Right cardiac atrium (tissue), 5 donors: ENCODE data around the gene RBP3. TPM values are rescaled to one million over a fixed set of nuclear protein-coding genes. Genes with fewer than 3 reads are reported as not detected.
A peak's percentile ranks its signal among the peaks of the same experiment; 100 is the strongest.

Experiments used
- ATAC-seq, 2 donors: fragments of 200-7000 bp; cut with Tn5 transposase; one replicate each; pipeline versions ENCODE4 v1.8.0 to v1.9.1; 2020; ENCODE audit warnings: moderate library complexity in 2 of 2, mild to moderate bottlenecking in 1 of 2
- DNase-seq, 3 donors: peaks; one replicate each; pipeline ENCODE4 v3.0.0-alpha.2; 2020
- H3K27ac ChIP-seq: one replicate; pipeline ENCODE4 v1.5.1; 2013; ENCODE audit warnings: mild to moderate bottlenecking, low read length, control low read depth, moderate library complexity
- H3K27me3 ChIP-seq: one replicate; pipeline ENCODE4 v1.6.1; 2013; ENCODE audit not compliant: control insufficient read depth, insufficient read depth
- H3K4me1 ChIP-seq: one replicate; pipeline ENCODE4 v1.6.1; 2013; ENCODE audit warnings: low read length; ENCODE audit not compliant: control insufficient read depth, insufficient read depth
- H3K4me3 ChIP-seq: one replicate; pipeline ENCODE4 v1.5.1; 2013; ENCODE audit warnings: low read length, control low read depth
- H3K9me3 ChIP-seq: one replicate; pipeline ENCODE4 v1.6.1; 2013; ENCODE audit warnings: low read length; ENCODE audit not compliant: control insufficient read depth
- WGBS: extraction: QIAGEN DNeasy Blood & Tissue Kit; methylation state at CpG from one replicate; pipeline ENCODE4 v1.1.7; 2013; 5-methylcytosine and 5-hydroxymethylcytosine counted together
- intact Hi-C, 4 donors: fragments of 100-400 bp; cut with DNase I; formaldehyde crosslinking; loops; one replicate each; pipeline versions ENCODE4 v1.11.0 to v1.14.0; 2022 to 2023
- polyA plus RNA-seq: library from polyadenylated mRNA; stranded (reverse); fragments of 200-250 nt; gene quantifications from one replicate; pipeline ENCODE4 v1.2.3, GENCODE V29; 2013
- total RNA-seq, 4 donors: library from RNA; stranded (reverse); fragmentation: NEBNext Ultra II Directional; extraction: Animal tissue kit (Norgen Biotek cat#: 25700); gene quantifications; one replicate each; pipeline ENCODE4 v1.2.1, GENCODE V29; 2021
- donor health status: healthy with polysubstance abuse.
- donor health status: DM: no; HTN: yes; CAD: no.
- donor health status: DM: no; HTN: no; CAD: no.
- donor health status: DM: no; HTN: yes; CAD: no; lungs with severe emphysema.
- donor health status: DM: yes; HTN: yes; CAD: no.

RBP3 gene
- total and polyA plus RNA-seq, 5 donors = not detected

DNA sequence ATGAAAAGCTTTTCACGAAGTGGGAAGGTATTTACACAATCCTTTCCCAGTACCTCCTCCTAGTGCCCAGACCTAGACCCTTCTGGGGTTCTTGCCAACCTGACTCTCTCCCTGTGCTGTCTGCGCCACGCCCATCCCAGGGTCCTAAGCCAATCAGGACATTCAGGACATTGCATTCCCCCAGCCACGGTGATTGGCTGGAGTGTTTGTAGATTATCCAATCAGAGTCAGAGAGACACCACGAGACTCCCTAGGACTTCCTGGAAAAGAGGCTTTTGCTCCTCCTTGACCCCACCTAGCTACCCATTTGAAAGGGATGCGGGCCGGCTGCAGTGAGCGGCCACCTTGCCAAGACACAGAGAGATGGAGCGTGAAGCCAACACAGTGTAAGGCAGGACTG is 29.5 kb upstream of the RBP3 start:
- Histone ChIP-seq H3K27ac (no peak overlapping the region), H3K4me1 (no peaks in the 10 kb centered on the region), H3K4me3 (no peak overlapping the region), H3K27me3 (no peaks in the 10 kb centered on the region), H3K9me3 (no peaks in the 10 kb centered on the region)
- no peak for ATAC-seq
- no peak for DNase-seq
- intact Hi-C loops = no loop called here
- 54% methylated on average over 9 of the region's 9 CpGs for WGBS

DNA sequence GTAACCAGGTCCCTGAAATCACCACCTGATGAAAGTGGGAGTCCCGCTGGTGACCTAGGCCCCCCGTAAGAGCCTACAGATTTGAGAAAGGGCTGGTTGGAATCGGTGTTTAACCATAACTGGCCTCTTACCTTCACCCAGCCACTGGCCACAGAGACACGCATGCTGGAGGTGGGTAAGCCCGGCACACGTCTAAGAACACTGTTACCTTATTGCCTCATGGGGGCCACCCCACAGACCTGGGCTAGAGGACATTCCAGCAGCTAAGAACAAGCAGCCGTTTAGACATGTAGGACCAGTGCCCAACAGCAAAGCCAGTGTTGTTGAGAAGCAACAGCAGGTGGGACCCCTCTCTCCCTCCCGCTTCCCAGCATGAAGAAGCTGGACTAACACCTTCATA is 28.4 kb upstream of the RBP3 start:
- no peaks in the 10 kb centered on the region for H3K9me3 ChIP-seq
- no peaks in the 10 kb centered on the region for H3K27me3 ChIP-seq
- H3K27ac ChIP-seq = no peak overlapping the region
- WGBS = 88% methylated on average over 8 of the region's 8 CpGs
- no peaks in the 10 kb centered on the region for H3K4me1 ChIP-seq
- intact Hi-C loops = no loop called here
- DNase-seq (no peak), ATAC-seq (no peak)
- no peak overlapping the region for H3K4me3 ChIP-seq

DNA sequence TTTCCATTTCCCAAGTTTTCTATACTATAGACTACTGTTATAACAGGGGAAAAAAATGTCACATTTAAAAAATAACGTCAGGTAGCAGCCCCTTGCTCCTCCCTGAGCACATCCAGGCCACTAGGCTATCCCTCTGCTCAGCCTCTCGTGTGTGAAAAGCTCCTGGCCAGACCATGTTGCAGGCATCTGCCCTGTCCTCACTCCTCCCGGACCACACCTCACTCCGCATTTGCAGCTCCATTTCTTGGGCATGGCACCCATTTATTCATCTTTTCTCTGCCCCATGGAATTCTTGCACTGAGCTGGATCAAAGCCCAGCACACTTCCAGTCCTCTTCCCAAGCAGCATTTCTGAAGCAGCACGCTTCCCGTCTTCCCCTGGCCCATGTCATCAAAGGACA is 27.4 kb upstream of the RBP3 start:
- intact Hi-C loops = no loop called here
- no peaks in the 10 kb centered on the region for H3K9me3 ChIP-seq
- DNase-seq (no peak), ATAC-seq (no peak)
- no peaks in the 10 kb centered on the region for H3K4me1 ChIP-seq
- H3K4me3 ChIP-seq = no peak overlapping the region
- H3K27me3 ChIP-seq = no peaks in the 10 kb centered on the region
- no peak overlapping the region for H3K27ac ChIP-seq
- WGBS = 46% methylated on average over 6 of the region's 6 CpGs

DNA sequence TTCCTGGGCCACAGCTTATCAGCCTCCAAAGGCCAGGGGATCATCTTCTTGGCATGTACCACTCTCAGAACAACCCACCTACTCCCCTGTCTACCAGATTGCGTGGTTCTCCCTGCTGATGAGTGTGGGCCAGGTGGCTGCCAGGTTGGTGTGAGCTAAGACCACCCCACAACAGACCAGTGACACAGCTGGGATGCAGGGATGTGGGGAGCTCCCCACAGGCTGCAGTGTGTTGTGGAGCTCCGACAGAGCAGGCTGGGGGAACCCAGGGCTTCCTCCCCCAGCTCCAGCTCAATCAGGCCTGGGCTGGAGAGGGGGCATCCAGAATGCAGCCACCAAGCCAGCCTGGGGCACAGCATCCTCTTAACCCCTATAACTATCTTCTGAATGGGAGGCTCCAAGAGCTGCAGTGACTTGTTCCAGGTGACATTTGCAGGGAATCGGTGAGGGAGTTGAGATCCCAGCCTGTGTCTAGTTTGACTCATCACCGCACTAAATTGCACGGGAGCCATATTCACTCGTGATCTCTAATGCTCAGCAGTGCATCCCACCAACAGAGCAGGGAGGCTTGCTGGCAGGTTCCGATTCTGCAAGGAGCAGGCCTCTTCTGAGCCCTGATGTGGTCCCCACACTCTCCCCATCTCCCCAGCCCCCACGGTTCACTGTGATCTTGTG is 26.5 kb upstream of the RBP3 start:
- WGBS = 65% methylated on average over 8 of the region's 8 CpGs
- no peak for DNase-seq
- Histone ChIP-seq H3K4me1 (no peaks in the 10 kb centered on the region), H3K9me3 (no peaks in the 10 kb centered on the region), H3K4me3 (no peak overlapping the region), H3K27me3 (no peaks in the 10 kb centered on the region), H3K27ac (no peak overlapping the region)
- intact Hi-C loops = no loop called here
- peak in 1 of 2 donors; percentile 9 for ATAC-seq

DNA sequence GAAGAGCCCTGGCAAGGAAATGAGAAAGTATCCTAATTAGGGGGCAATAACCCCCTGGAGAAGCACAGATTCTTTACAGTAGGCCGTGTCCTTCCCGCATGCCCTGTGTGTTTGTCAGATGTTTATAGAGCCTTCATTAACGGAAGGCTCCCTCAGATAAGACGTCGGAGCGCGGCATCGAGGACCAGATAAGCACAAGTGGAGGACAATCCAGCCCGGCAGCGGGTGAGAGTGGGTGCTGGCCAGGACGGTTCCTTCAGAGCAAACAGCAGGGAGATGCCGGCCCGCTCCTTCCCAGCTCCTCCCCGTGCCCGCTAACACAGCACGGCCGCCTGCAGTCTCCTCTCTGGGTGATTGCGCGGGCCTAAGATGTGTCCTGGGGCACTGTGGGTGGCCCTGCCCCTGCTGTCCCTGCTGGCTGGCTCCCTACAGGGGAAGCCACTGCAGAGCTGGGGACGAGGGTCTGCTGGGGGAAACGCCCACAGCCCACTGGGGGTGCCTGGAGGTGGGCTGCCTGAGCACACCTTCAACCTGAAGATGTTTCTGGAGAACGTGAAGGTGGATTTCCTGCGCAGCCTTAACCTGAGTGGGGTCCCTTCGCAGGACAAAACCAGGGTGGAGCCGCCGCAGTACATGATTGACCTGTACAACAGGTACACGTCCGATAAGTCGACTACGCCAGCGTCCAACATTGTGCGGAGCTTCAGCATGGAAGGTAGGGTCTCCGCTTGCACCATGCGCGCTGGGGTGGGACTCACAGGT is 25.7 kb upstream of the RBP3 start, which contains the start of gene GDF2:
Gene GDF2 (plus strand): TSS at position 155 of the 762 bp plus-strand sequence. CDS start 215 bp downstream, at position 370.
- Histone ChIP-seq H3K27ac (no peak within 1 kb of the TSS), H3K4me1 (no peaks in the 10 kb centered on the region), H3K27me3 (no peaks in the 10 kb centered on the region), H3K4me3 (no peak within 1 kb of the TSS), H3K9me3 (no peaks in the 10 kb centered on the region)
- ATAC-seq = peak in 1 of 2 donors; percentile 9
- no peak for DNase-seq
- intact Hi-C loops = no loop called here
- 60% methylated on average over 35 of the region's 35 CpGs for WGBS

DNA sequence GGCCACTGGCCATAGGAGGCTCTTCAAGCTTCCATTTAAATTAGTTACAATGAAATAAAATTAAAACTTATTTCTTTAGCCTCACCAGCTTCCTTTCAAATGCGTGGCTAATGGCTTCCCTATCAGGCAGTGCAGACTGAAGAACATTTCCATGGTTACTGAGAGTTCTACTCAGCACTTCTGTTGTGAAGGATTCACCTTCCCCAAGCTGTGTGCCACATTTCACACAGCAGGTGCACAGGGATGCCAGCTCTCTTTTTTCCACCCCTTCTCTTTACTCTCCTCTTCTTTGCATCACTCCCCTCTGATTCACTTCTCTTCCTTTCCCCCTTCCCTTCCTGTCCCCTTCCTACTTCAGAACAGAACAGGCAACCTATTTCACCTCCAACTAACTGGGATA is 25.1 kb upstream of the RBP3 start:
- 65% methylated on average over 1 of the region's 1 CpG for WGBS
- ATAC-seq (no peak), DNase-seq (no peak)
- no peaks in the 10 kb centered on the region for H3K27me3 ChIP-seq
- intact Hi-C loops = no loop called here
- H3K4me3 ChIP-seq = no peak overlapping the region
- no peaks in the 10 kb centered on the region for H3K4me1 ChIP-seq
- H3K9me3 ChIP-seq = no peaks in the 10 kb centered on the region
- no peak overlapping the region for H3K27ac ChIP-seq

DNA sequence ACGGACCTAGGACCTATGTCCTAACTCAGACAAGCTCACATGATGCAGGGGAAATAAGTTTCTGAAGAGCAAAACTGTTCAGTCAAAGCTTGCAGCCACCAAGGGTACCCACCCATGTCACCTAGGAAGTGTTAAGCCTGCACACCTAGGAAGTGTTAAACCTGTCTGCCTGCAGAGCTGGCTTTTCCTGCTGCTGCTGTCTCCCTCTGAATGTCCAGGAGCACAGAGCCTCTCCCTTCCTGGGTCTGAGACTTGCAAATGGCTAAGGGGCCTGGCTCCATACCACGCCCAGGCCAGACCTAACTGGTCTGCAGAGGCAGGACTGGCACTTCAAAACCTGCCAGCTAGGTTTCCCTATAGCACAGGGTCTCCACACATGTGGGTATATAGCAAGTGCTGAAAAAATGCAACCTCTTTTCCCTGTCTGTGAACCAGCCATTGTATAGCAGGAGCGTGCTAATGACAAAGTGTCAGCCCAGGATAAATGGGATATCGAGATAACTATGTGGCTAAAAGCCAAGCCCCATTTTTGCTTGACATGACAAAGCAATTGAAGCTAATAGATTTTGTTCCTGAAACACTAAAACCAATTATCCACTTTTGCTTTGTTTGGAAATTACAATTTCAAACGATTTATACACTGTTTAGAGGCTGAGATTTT is 24.4 kb upstream of the RBP3 start:
- H3K4me1 ChIP-seq = no peaks in the 10 kb centered on the region
- H3K27me3 ChIP-seq = no peaks in the 10 kb centered on the region
- ATAC-seq (no peak), DNase-seq (no peak)
- WGBS = 49% methylated on average over 5 of the region's 5 CpGs
- H3K27ac ChIP-seq = no peak overlapping the region
- no peaks in the 10 kb centered on the region for H3K9me3 ChIP-seq
- intact Hi-C loops = no loop called here
- H3K4me3 ChIP-seq = no peak overlapping the region

DNA sequence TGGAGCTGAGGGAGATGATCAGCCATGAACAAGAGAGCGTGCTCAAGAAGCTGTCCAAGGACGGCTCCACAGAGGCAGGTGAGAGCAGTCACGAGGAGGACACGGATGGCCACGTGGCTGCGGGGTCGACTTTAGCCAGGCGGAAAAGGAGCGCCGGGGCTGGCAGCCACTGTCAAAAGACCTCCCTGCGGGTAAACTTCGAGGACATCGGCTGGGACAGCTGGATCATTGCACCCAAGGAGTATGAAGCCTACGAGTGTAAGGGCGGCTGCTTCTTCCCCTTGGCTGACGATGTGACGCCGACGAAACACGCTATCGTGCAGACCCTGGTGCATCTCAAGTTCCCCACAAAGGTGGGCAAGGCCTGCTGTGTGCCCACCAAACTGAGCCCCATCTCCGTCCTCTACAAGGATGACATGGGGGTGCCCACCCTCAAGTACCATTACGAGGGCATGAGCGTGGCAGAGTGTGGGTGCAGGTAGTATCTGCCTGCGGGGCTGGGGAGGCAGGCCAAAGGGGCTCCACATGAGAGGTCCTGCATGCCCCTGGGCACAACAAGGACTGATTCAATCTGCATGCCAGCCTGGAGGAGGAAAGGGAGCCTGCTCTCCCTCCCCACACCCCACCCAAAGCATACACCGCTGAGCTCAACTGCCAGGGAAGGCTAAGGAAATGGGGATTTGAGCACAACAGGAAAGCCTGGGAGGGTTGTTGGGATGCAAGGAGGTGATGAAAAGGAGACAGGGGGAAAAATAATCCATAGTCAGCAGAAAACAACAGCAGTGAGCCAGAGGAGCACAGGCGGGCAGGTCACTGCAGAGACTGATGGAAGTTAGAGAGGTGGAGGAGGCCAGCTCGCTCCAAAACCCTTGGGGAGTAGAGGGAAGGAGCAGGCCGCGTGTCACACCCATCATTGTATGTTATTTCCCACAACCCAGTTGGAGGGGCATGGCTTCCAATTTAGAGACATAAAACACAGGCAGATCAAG is 22.6 kb upstream of the RBP3 start:
- H3K9me3 ChIP-seq = no peaks in the 10 kb centered on the region
- intact Hi-C loops = no loop called here
- no peaks in the 10 kb centered on the region for H3K27me3 ChIP-seq
- 93% methylated on average over 30 of the region's 30 CpGs for WGBS
- no peak overlapping the region for H3K27ac ChIP-seq
- no peak for DNase-seq
- H3K4me1 ChIP-seq = no peaks in the 10 kb centered on the region
- H3K4me3 ChIP-seq = no peak overlapping the region
- ATAC-seq = no peak

DNA sequence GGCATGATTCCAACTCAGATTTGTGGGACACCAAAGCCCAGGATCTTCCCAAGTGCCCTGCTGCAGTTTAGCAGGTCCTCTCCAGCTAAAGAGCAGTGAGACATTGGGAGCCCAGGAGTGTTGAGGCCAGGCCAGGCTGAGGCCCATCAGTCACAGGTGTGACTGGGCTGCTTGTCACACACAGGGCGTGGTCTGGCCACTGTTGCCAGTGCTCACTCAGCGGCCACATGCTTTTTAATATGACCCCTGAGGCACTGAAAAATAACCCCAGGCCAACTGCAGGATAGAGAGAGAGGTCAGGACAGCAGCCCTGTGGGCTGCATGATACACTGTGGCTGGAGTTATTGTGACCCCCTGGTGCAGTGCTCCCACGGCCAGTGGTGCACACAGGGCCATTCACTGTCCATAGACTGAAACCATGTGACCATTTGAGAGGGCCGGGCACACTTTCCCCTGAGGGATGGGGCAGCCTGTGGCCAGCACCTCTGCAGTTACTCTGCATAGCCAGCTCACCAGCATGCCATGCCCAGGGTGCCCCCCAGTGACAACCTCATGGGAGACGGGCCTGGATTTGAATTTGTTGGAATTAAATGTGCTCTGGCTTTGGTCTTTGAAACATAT is 21.7 kb upstream of the RBP3 start:
- Histone ChIP-seq H3K4me1 (no peaks in the 10 kb centered on the region), H3K27me3 (no peaks in the 10 kb centered on the region), H3K4me3 (no peak overlapping the region), H3K9me3 (no peaks in the 10 kb centered on the region), H3K27ac (no peak overlapping the region)
- DNase-seq (no peak), ATAC-seq (peak; percentile 41 to 67)
- WGBS = 45% methylated on average over 5 of the region's 5 CpGs
- intact Hi-C loops = no loop called here

DNA sequence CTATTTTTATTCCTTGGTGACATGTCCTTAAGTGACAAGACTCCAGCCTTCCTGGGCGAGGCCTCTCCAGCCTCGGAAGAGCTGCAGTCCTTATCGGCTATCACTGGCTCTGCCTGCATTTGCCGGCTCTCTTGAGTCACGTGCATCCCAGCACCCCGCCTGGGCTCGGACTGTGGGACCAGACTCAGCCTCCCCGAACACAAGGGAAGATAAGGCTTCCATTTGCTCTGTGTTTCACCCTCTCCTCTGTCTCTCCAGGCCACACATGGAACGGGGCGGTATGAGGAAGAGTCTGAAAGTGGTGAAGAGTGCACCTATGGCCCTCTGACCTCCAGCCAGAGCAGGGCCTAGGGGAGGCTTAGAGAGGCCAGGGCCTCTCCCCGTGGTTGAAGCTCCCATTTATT is 21.2 kb upstream of the RBP3 start:
- no peak overlapping the region for H3K4me3 ChIP-seq
- peak overlapping the region; percentile 18 for H3K27ac ChIP-seq
- H3K27me3 ChIP-seq = no peaks in the 10 kb centered on the region
- H3K9me3 ChIP-seq = no peaks in the 10 kb centered on the region
- DNase-seq (no peak), ATAC-seq (peak; percentile 57 to 62)
- intact Hi-C loops = no loop called here
- H3K4me1 ChIP-seq = no peaks in the 10 kb centered on the region
- 35% methylated on average over 11 of the region's 11 CpGs for WGBS
